ENCODE data around the gene KCNQ1.

KCNQ1 gene, protein sequence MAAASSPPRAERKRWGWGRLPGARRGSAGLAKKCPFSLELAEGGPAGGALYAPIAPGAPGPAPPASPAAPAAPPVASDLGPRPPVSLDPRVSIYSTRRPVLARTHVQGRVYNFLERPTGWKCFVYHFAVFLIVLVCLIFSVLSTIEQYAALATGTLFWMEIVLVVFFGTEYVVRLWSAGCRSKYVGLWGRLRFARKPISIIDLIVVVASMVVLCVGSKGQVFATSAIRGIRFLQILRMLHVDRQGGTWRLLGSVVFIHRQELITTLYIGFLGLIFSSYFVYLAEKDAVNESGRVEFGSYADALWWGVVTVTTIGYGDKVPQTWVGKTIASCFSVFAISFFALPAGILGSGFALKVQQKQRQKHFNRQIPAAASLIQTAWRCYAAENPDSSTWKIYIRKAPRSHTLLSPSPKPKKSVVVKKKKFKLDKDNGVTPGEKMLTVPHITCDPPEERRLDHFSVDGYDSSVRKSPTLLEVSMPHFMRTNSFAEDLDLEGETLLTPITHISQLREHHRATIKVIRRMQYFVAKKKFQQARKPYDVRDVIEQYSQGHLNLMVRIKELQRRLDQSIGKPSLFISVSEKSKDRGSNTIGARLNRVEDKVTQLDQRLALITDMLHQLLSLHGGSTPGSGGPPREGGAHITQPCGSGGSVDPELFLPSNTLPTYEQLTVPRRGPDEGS

DNA sequence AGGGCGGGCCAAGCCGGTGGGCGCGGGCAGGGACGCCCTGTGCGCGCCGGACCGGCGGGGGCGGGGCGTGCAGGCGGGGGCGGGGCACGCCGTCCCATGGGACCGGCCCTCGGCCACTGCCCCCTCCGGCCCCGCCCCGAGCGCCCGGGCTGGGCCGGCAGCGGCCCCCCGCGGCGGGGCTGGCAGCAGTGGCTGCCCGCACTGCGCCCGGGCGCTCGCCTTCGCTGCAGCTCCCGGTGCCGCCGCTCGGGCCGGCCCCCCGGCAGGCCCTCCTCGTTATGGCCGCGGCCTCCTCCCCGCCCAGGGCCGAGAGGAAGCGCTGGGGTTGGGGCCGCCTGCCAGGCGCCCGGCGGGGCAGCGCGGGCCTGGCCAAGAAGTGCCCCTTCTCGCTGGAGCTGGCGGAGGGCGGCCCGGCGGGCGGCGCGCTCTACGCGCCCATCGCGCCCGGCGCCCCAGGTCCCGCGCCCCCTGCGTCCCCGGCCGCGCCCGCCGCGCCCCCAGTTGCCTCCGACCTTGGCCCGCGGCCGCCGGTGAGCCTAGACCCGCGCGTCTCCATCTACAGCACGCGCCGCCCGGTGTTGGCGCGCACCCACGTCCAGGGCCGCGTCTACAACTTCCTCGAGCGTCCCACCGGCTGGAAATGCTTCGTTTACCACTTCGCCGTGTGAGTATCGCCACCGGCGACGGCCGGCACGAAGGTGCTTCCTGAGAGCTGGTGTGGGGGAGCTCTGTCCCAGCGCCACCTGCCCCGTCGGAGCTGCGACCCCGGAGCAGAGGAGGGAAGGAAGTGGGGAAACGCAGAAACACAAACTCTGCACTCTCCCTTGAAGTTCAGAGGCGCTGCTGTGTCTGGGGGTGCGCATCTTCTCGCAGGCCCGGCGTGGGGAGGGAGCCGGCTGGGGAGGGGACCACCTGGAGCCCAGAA is at the start of gene KCNQ1:
Gene KCNQ1 (plus strand): TSS at position 188 of the 925 bp plus-strand sequence. CDS start 91 bp downstream, at position 279.
- no peak within 1 kb of the TSS for H3K4me3 ChIP-seq (ENCODE audit: low read depth, low read length)
- DNase-seq (ENCODE audit: low read depth) = no peak

- H3K4me3 ChIP-seq (ENCODE audit: low read depth, low read length) = no peak overlapping the region
- no peak for DNase-seq (ENCODE audit: low read depth)
Measured at GRCh38 chr11:2395211-2395730, 49.5 kb upstream of the KCNQ1 start.

DNA sequence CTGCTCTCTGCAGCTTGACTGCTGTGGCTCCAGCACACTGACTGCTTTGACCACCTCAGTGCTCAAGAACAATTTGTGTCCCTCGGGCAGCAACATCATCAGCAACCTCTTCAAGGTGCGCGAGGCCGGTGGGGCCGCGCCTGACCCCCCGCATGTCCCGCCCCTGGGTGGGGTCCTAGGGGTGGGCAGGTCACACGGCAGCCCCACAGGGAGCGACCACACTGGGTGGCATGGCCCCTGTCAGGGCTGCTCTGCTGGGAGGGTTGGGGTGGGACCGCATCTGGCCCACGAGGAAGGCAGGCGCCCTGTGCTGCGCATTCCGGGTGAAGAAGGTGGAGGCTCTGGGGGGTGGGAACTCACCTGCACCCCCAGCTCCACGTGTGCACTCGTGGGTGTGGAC is 49.0 kb upstream of the KCNQ1 start:
- DNase-seq (ENCODE audit: low read depth) = no peak
- no peak overlapping the region for H3K4me3 ChIP-seq (ENCODE audit: low read depth, low read length)

DNA sequence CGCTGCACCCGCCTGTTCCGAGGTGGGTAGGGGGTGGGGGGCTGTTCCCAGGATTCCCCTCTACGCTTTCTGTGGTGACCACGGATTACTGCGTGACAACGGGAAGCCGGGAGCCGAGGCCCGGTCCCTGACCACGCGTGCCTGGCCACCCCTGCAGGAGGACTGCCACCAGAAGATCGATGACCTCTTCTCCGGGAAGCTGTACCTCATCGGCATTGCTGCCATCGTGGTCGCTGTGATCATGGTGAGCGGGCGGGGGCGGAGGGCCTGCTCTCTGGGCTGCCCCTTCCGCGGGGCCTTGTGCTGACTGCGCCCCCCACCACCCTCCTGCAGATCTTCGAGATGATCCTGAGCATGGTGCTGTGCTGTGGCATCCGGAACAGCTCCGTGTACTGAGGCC is 48.3 kb upstream of the KCNQ1 start:
- H3K4me3 ChIP-seq (ENCODE audit: low read depth, low read length) = no peak overlapping the region
- DNase-seq (ENCODE audit: low read depth) = no peak

DNA sequence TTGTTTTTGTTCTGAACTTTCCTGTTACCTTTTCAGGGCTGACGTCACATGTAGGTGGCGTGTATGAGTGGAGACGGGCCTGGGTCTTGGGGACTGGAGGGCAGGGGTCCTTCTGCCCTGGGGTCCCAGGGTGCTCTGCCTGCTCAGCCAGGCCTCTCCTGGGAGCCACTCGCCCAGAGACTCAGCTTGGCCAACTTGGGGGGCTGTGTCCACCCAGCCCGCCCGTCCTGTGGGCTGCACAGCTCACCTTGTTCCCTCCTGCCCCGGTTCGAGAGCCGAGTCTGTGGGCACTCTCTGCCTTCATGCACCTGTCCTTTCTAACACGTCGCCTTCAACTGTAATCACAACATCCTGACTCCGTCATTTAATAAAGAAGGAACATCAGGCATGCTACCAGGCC is 47.8 kb upstream of the KCNQ1 start:
- H3K4me3 ChIP-seq (ENCODE audit: low read depth, low read length) = no peak overlapping the region
- no peak for DNase-seq (ENCODE audit: low read depth)

GRCh38 chr11:2398664-2399355 is 46.0 kb upstream of the KCNQ1 start:
- DNase-seq (ENCODE audit: low read depth) = no peak

DNA sequence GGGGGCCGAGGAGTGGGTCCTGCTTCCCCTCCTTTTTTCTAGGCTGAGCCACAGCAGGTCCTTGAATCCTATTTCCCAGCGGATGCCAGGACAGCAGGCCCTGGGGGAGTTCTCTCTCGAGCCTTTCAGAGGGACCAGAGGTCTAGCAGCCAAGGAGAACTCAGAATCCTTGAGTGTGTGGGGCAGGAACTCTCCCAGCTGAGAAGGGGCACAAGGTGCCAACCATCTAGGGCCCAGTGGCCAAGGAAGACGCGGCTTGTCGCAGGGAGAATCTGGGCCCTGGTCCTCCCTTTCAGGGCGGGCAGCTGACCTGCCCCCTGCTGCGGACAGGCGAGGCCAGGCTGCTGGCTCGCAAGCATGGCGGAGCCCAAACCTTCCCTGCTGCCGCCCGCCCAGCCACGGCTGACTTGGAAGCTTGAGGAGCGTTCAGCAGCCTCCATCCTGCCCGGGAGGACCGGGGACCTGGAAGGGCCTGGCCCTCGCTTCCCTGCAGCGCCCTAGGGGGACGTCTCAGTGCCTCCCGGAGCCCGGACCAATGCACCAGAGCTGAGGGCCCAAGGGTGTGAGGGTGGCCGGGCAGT is 45.2 kb upstream of the KCNQ1 start:
- DNase-seq (ENCODE audit: low read depth) = no peak
- peak overlapping the region; percentile 74 for H3K4me3 ChIP-seq (ENCODE audit: low read depth, low read length)

More at GRCh38 chr11:2398664-2399355, 46.0 kb upstream of the KCNQ1 start:
- peak overlapping the region; percentile 74 for H3K4me3 ChIP-seq (ENCODE audit: low read depth, low read length)

GRCh38 chr11:2400069-2400761 is 44.6 kb upstream of the KCNQ1 start, which contains the start of gene TSSC4:
Gene TSSC4, plus strand, starts transcription at chr11:2400750. Its CDS starts 1,884 bp downstream, at chr11:2402634.
- peak; percentile 99 for DNase-seq (ENCODE audit: low read depth)
- H3K4me3 ChIP-seq (ENCODE audit: low read depth, low read length) = peak within 1 kb of the TSS; percentile 99

DNA sequence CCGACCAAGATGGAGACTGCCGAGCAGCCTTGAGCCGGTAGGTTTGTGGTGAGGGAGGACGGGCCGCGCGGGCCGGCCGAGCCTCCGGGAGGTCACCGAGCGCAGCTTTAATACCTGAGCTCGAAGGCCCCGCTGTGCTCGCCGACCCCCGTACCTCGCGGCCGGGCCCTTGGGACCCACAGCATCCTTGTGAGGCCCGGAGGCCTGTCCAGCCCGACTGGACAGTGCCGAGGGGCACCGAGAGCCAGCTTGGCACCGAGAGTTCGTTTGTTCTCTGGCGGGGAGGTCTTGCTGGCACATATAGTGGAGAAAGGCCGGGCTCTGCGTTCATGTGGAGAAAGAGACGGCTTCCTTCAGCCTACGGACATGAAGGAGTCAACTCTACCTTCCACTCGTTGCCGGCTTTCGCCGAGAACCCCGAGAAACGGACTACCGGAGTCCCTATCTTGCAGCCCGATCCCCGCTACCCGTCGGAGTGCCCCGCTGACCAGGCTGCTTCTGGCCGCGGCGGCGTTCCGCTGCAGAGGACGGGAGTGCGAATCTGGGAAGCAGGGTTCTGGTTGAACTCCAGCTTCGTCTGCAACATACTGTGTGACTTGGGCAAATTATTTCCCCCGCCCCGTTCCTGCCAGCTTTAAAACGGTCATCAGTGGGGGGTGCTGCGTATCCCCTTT is 43.9 kb upstream of the KCNQ1 start:
- peak overlapping the region; percentile 99 for H3K4me3 ChIP-seq (ENCODE audit: low read depth, low read length)
- no peak for DNase-seq (ENCODE audit: low read depth)

DNA sequence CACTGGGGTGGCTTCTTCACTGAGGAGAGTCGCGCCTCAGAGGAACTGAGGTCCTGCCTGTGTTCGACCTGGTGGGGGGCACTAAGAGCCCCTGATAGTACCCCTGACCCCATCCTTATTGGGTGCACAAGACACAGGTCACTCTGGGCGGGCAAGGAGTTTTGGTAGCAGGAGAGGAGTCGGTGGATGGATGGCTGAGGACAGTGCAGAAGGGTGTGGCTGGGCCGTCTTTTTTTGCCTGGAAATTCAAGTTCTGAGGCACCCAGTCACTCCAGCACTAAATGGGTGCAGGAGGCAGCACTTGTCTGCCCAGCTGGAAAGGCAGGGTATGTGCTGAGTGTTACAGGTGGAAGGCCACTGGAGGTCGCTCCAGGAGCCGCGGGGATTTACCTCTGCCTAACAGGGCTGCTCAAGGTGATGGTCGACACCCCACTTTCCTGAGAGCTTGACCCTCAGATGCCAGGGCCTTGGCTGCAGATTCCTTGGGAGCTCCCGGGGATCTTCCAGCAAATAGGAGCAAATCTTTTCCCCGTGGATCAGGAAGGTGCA is 43.3 kb upstream of the KCNQ1 start:
- DNase-seq (ENCODE audit: low read depth) = no peak
- H3K4me3 ChIP-seq (ENCODE audit: low read depth, low read length) = peak overlapping the region; percentile 99

DNA sequence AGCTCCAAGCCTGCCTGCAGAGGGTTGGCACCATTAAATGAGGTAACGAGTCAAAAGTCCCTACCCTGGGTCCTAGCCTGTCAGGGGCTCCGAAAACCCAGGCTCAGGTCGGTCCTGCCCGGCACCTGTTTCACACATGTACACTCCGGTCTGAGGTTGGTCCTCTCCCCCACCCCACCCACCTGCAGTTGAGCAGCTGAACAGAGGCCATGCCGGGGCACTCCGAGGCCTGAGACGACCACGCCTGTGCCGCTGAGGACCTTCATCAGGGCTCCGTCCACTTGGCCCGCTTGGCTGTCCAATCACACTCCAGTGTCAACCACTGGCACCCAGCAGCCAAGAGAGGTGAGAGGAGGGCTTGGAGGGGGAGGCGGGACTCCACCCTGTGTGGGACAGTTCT is 42.7 kb upstream of the KCNQ1 start:
- DNase-seq (ENCODE audit: low read depth) = no peak
- H3K4me3 ChIP-seq (ENCODE audit: low read depth, low read length) = no peak overlapping the region

DNA sequence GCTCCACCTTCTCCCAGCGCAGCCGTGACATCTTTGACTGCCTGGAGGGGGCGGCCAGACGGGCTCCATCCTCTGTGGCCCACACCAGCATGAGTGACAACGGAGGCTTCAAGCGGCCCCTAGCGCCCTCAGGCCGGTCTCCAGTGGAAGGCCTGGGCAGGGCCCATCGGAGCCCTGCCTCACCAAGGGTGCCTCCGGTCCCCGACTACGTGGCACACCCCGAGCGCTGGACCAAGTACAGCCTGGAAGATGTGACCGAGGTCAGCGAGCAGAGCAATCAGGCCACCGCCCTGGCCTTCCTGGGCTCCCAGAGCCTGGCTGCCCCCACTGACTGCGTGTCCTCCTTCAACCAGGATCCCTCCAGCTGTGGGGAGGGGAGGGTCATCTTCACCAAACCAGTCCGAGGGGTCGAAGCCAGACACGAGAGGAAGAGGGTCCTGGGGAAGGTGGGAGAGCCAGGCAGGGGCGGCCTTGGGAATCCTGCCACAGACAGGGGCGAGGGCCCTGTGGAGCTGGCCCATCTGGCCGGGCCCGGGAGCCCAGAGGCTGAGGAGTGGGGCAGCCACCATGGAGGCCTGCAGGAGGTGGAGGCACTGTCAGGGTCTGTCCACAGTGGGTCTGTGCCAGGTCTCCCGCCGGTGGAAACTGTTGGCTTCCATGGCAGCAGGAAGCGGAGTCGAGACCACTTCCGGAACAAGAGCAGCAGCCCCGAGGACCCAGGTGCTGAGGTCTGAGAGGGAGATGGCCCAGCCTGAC is 41.7 kb upstream of the KCNQ1 start:
- no peak overlapping the region for H3K4me3 ChIP-seq (ENCODE audit: low read depth, low read length)
- no peak for DNase-seq (ENCODE audit: low read depth)

GRCh38 chr11:2404735-2405196 is 40.0 kb upstream of the KCNQ1 start:
- no peak overlapping the region for H3K4me3 ChIP-seq (ENCODE audit: low read depth, low read length)
- no peak for DNase-seq (ENCODE audit: low read depth)

GRCh38 chr11:2406451-2406850 is 38.4 kb upstream of the KCNQ1 start:
- no peak for DNase-seq (ENCODE audit: low read depth)
- H3K4me3 ChIP-seq (ENCODE audit: low read depth, low read length) = no peak overlapping the region

DNA sequence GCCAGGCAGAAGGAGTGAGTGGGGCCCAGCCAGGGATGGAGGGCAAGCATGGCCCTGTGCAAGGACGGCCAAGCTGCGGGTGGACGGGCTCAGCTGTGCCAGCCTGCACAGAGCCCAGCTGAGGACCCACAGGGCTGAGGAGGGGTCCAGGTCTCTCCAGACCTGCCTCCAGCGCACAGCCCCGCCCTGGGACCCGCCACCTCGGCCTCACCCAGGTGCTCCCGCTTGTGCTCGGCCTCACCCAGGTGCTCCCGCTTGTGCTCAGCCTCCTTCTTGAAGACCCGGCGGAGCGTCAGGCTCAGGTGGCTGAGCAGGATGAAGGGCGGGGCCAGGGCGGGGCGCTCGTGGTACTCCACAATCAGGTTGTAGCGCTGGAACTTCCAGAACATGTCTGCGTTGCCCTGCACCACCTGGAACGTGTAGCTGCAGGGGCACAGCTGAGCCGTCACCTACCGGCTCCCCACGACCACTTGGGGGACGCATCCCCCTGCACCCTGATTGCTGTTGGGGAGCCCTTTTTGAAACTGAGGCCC is 37.9 kb upstream of the KCNQ1 start:
- no peak for DNase-seq (ENCODE audit: low read depth)
- no peak overlapping the region for H3K4me3 ChIP-seq (ENCODE audit: low read depth, low read length)

GRCh38 chr11:2408671-2409070 is 36.1 kb upstream of the KCNQ1 start:
- DNase-seq (ENCODE audit: low read depth) = no peak
- no peak overlapping the region for H3K4me3 ChIP-seq (ENCODE audit: low read depth, low read length)

All from skeletal muscle cell (primary cell).